Stromal cell of bone marrow (primary cell): ENCODE measurements around the gene PDE4D.
A peak's percentile ranks its signal among the peaks of the same experiment; 100 is the strongest.
"Not testable (repeated sequence)": the region's sequence is repeated elsewhere in the genome, so short reads cannot be mapped to it uniquely, and the experiment has no call there.

Experiments
- DNase-seq: peaks from one replicate; pipeline ENCODE4 v3.0.0-alpha.2; 2012; ENCODE audit warnings: low read depth

PDE4D gene

GRCh38 chr5:59768152-59769040 lies 125.1 kb downstream of the PDE4D start:
- no peak for DNase-seq

- DNase-seq: no peak
Measured at GRCh38 chr5:59767681-59768151, 125.8 kb downstream of the PDE4D start.

GRCh38 chr5:59767211-59767605 lies 126.3 kb downstream of the PDE4D start:
- no peak for DNase-seq

GRCh38 chr5:59766427-59767210 lies 126.9 kb downstream of the PDE4D start:
- no peak for DNase-seq

- no peak for DNase-seq
Measured at GRCh38 chr5:59765446-59765845, 128.1 kb downstream of the PDE4D start.

DNA sequence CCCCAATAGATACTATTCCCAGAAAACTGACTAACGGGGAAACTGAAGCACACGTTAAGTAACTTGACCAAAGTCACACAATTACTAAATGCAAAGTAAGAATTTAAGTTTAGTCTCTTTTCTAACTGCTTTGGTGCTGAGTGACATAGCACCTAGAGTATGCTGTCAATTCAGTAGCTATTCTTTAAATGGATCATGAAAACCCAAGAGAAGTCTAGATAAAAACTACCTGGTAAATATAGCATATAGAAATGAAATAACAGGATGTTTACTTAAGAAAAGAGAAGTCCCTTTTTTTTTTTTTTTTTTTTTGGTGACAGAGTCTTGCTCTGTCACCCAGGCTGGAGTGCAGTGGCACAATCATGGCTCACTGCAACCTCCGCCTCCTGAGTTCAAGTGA lies 129.2 kb downstream of the PDE4D start:
- DNase-seq: no peak

GRCh38 chr5:59763541-59763940 lies 130.0 kb downstream of the PDE4D start:
- DNase-seq: no peak

- DNase-seq: not testable (repeated sequence)
Measured at GRCh38 chr5:59762232-59762631, 131.3 kb downstream of the PDE4D start.

DNA sequence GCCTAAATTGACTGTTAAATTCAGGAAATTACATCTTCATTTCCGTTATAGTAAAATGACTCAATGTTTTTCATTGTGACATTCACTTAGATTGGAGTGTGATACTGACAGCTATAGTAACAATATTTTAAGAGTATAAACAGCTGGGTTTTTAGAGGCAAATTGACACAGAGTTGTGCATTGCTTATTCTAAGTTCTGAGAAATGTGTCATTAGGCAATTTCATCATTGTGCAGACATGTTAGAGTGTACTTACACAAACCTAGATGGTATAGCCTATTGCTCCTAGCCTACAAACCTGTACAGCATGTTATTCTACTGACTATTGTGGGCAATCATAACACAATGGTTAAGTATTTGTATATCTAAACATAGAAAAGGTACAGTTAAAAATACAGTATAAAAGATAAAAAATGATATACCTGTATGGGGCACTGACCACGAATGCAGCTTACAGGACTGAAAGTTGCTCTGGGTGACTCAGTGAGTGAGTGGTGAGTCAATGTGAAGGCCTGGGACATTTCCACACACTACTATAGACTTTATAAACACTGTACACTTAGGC lies 132.7 kb downstream of the PDE4D start:
- no peak for DNase-seq

DNA sequence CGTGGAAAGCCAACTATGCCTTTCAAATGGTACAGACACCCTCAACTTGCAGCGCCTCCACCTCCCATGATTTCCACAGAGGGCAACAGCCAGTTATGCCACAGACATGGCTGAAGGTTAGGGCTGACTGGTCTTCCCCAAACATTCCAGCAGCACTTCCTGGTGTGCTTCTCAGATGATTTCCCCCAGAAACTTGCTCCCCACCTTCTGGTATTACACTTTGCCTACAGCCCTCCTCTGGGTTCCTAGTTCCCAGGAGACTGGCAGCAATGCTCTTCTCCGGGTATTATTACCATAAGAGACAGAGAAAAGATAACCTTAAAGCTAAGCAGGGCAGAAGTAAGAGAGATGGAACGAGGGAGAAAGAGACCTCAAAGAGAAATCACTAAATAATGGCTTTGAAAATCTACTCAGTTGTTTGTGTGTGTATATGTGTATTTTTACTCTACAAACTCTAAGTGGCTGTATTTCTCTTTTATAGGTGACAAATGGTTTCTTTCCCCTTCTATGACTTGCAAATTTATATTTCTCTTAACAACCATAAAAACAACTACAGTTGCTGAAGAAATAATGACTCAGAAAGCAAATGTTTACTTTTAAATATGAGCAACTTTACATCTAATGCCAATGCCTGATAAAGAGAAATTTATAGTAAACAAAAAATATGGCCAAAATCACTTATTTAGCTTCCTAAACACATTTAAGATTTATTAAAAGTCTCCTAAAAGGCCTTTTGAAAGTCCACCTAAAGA lies 133.8 kb downstream of the PDE4D start:
- DNase-seq: no peak

DNA sequence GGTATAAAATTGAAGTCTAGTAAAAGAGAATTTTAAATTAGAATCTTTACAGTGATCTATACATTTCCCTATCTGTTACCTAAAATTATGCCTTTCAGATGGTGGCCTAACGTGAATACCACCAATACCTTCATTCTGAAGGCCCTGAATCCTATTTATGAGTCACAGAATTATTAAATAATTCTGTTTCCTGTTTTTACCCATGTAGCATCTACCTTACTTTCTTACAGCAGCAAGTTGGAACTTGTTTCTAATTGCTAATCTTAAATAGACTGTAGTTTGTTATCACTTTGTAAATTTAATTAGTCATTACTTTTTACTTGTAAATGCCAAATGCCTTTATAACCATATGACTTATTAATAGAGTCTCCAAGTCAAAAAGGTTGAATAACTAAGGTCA lies 135.0 kb downstream of the PDE4D start:
- no peak for DNase-seq

DNA sequence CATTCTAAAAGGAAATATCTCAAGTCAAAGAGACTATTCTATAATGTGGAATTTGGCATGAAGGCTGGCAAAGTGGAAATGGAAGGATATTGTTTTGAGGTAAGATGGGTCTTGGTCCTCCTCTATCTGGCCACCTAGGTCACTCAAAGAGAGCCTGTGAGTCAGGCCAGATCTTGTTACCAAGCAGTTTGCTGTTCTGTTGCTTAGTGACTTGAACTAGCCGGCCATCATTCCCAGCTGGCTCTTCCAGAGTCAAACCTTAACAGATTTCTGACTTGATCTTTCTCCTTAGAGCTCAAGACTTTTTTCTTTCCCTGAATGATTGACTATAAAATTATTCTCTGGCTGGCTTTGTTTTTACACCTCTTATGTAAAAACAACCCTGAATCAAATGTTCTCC lies 136.1 kb downstream of the PDE4D start:
- no peak for DNase-seq

- DNase-seq: no peak
Measured at GRCh38 chr5:59756373-59757035, 137.0 kb downstream of the PDE4D start.

- no peak for DNase-seq
Measured at GRCh38 chr5:59755476-59755875, 138.1 kb downstream of the PDE4D start.

DNA sequence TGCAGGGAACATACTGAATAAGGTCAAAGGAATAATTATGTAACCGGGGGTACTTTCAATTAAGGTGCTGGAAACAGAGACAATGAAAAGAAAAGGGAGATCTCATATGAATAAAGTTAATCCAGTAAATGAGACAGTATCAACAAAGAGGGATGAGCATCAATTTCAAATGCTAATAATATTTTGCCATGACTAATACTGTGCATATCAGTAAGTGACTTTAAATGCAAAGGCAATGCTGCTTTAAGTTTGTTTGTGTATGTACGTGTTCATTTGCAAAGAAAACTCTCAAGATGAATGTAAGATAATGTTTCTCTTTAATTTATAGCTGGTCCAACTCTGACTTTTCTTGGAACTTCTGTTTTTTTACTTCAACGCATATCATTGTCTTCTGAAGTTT lies 139.9 kb downstream of the PDE4D start:
- no peak for DNase-seq

DNA sequence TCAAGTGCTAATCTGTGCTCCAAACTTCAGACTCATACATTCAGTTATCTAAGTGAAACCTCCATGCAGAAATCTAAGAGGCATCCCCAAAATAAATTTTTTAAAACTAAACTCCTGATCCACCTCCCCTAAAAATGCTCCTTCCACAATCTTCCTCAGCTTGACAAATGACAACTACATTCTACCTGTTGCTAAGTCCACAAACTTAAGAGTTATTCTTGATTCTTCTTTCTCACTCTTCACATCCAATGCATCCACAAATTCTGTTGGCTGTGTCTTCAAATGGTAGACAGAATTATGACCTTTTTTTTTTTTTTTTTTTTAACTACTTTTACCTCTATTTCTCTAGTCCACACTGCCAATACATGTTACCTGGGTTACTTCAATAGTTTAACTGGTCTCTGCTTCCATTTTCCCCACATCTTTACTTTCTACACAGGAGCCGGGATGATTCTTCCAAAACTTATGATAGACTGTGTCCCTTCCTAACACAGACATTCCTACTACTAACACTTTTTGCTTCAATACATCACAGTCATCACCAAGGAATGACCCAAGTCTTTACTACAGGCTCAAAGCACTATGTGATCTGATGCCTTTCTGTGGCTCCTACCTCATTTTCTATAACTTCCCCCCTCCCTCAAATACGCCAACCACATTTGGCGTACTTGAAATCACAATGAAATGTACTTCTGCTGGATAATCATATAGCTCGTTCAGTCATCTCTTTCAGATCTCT lies 143.6 kb downstream of the PDE4D start:
- no peak for DNase-seq

DNA sequence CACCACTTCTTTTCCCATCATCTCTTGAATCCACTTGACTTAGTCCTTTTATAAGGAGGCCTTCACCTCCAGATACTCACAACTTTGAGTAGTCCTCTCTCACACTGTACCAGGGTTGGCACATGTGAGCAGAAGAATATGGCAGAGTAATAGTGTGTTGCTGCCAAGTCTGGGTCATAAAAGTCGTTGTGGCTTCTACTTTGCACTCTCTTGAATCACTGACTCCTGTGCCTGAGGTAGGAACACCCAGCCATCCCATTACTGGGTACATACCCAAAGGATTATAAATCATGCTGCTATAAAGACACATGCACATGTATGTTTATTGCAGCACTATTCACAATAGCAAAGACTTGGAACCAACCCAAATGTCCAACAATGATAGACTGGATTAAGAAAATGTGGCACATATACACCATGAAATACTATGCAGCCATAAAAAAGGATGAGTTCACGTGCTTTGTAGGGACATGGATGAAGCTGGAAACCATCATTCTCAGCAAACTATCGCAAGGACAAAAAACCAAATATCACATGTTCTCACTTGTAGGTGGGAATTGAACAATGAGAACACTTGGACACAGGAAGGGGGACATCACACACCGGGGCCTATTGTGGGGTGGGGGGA lies 145.4 kb downstream of the PDE4D start:
- DNase-seq: not testable (repeated sequence)

GRCh38 chr5:59746241-59746765 lies 147.2 kb downstream of the PDE4D start:
- DNase-seq: no peak

DNA sequence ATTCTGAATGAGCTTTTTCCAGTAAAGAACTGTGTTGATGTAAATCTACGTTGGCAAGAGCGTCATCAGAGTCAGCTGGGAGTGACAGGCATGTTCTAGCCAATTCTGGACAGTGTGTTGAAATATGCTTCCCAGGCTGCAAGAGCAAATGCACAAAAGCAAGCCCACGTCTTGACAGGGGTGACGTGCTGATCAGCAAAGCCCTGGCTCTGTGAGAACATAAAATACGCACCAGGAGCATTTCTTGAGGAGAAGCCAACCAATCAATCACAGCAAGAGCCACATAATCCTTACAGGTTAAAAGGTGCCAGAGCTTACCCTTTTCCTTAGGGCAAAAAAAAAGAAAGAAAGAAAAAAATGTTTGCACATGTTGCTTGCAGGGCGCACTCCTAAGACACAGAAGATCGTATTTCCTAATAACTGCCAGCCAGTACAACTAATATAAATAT lies 148.1 kb downstream of the PDE4D start:
- peak; percentile 76 for DNase-seq

DNA sequence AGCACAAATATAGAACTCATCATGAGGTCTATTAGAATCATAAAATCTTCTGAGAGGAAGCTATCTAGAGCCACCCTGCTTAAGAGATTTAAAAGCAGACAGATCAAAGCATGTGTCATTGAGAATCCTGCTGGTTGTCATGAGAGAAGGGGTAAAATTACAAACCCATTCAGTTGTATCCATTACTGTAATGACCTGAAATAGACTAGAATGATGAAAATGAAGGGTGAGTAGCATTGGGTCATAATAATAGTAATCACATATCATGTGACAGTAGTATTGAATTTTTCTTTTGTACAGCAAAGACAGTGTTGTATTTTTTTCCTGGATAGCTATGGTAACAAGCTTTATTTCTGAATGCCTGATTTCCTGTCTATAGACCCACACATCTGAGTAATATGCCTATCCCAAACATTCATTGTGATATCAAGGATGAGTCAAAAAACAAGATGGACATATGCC lies 149.0 kb downstream of the PDE4D start:
- DNase-seq: peak; percentile 40
